ENCODE measurements around the gene LMNB1.

LMNB1 gene

DNA sequence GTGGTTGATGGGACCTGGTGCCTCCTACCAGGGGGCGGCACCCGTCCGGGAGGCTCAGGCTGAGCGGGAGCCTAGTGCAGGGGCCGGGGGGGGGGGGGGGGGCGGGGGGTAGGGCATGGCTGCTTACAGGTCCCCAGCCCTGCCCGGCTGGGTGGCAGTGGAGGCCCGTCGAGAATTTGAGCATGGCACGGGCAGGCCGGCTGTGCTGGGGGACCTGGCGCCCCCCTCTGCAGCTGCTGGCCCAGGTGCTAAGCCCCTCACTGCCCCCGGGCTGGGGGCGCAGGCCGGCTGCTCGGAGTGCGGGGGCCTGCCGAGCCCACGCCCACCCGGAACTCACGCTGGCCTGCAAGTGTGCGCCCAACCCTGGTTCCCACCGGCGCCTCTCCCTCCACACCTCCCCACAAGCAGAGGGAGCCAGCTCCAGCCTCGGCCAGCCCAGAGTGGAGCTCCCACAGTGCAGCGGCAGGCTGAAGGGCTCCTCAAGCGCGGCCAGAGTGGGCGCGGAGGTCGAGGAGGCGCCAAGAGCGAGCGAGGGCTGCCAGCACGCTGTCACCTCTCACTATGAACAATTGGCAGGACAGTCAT lies 77.7 kb downstream of the LMNB1 start:
- no peak for DNase-seq (ENCODE audit: low read depth, low spot score)

DNA sequence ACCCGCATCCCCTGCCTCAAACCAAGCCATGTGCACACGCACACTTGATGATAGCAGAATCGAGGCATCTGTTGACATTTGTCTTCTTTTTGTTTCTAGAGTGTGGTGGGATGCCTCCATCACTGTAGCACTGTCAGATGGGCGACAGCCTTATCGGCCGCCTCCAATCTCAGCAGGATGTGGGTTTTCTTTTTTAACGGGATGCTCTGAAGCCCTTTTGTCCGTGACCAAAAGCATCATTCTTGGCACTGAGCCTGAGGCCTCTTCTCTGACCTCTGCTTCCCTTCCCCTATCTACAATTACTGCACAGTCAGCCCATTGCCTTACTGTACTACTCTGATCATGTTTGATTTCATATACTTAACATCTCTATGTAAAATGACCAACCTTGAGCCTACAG lies 78.3 kb downstream of the LMNB1 start:
- no peak for DNase-seq (ENCODE audit: low read depth, low spot score)
- no peak overlapping the region for H3K27ac ChIP-seq

More for the DNA sequence above, 77.7 kb downstream of the LMNB1 start:
- H3K27ac ChIP-seq = no peak overlapping the region
- H3K9me3 ChIP-seq (ENCODE audit: low read depth, low read length) = no peaks in the 10 kb centered on the region
- TF ChIP-seq FOXP2 (optimal IDR thresholded peaks at IDR 0.05; ENCODE audit: control extremely low read depth, extremely low read length, insufficient read depth) (no peak), EZH2 (IDR thresholded peaks at IDR 0.05) (no peak), POLR2AphosphoS5 (IDR thresholded peaks at IDR 0.05; ENCODE audit: borderline replicate concordance, low read depth, low read length) (no peak)
- no peak overlapping the region for H3K4me3 ChIP-seq
- peaks cover 10% of the 10 kb centered on the region; the same call in 1 of the 2 replicates for H3K36me3 ChIP-seq (ENCODE audit: insufficient read depth, low read length)
- no peak overlapping the region for H3K9ac ChIP-seq (ENCODE audit: insufficient read length)

DNA sequence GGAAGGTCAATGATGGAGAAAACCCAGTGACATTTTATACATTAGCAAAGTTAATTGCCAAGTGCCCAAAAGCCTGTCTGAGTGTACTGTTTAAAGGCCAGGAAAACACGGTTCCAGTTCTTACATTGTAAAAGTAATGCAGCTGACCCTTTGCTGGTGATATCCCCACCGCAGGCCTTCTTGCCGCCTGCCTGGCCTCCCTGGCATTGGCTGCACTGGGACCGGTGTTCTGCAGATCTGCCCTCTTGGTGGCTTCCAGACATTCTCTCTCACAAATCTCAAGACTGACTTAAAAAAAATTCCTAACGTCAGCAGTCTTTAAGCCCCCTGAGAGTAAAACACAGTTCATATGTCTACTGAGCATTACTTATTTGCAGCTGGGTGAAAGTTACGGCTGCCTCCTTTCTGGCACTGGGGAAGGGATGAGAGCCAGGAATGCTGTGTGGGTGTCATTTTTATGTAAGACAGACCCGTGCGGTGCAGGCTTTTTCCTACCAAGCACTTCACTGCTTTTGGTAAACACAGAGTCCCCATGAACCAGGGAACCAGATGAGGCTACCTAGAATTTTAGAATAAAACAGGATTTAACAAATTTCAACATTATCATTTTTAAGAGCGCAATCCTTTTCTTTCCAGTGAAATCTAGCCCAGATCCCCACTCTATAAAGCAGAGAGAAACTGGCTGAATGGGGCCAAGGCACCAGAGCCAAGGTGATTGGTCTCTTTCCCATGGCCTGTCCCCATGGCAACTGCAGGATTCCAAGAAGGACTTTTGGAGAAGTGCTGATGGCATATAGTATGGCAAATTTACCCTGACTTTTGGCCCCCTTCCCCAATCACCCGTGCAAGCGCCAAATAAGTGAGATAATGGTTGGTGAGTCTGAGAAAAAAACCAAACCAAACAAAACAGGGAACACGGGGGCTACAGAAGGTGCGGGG lies 80.8 kb downstream of the LMNB1 start:
- H3K4me3 ChIP-seq = peak overlapping the region; percentile 53
- H3K36me3 ChIP-seq (ENCODE audit: insufficient read depth, low read length) = peaks cover 14% of the 10 kb centered on the region; the same call in 1 of the 2 replicates
- no peak for TF ChIP-seq EZH2 (IDR thresholded peaks at IDR 0.05)
- TF ChIP-seq POLR2AphosphoS5 (IDR thresholded peaks at IDR 0.05; ENCODE audit: borderline replicate concordance, low read depth, low read length) = peak; percentile 26; the same call in 1 of the 2 replicates
- TF ChIP-seq FOXP2 (optimal IDR thresholded peaks at IDR 0.05; ENCODE audit: control extremely low read depth, extremely low read length, insufficient read depth) = no peak
- peak overlapping the region; percentile 41 for H3K9ac ChIP-seq (ENCODE audit: insufficient read length)
- H3K27ac ChIP-seq = peak overlapping the region; percentile 79
- H3K9me3 ChIP-seq (ENCODE audit: low read depth, low read length) = no peaks in the 10 kb centered on the region
- peak; percentile 53 for DNase-seq (ENCODE audit: low read depth, low spot score)

More for the DNA sequence above, 78.3 kb downstream of the LMNB1 start:
- peaks cover 10% of the 10 kb centered on the region; the same call in 1 of the 2 replicates for H3K36me3 ChIP-seq (ENCODE audit: insufficient read depth, low read length)
- H3K9me3 ChIP-seq (ENCODE audit: low read depth, low read length) = no peaks in the 10 kb centered on the region
- TF ChIP-seq FOXP2 (optimal IDR thresholded peaks at IDR 0.05; ENCODE audit: control extremely low read depth, extremely low read length, insufficient read depth) = no peak
- TF ChIP-seq POLR2AphosphoS5 (IDR thresholded peaks at IDR 0.05; ENCODE audit: borderline replicate concordance, low read depth, low read length) = no peak
- no peak for TF ChIP-seq EZH2 (IDR thresholded peaks at IDR 0.05)
- H3K4me3 ChIP-seq = no peak overlapping the region
- no peak overlapping the region for H3K9ac ChIP-seq (ENCODE audit: insufficient read length)

DNA sequence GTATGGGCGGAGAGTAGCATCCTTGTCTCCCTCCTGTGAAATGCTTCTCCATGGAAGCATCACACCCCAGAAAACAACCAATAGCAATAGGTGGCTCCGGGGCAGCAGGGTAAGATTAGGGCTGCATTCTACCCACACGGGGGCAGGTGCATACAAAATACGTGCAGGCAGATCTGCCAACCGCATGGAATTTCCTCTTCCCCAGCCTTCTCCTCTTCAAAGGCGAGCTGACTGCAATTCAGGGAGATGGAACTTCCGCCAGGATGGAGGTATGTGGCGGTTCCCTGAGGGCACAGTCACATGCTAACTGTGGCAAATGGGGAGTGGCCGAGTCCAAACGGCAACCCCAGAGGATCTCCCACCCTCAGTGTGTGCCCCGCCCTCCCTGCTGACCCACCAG lies 81.5 kb downstream of the LMNB1 start:
- no peak overlapping the region for H3K4me3 ChIP-seq
- H3K9ac ChIP-seq (ENCODE audit: insufficient read length) = no peak overlapping the region
- no peaks in the 10 kb centered on the region for H3K9me3 ChIP-seq (ENCODE audit: low read depth, low read length)
- TF ChIP-seq FOXP2 (optimal IDR thresholded peaks at IDR 0.05; ENCODE audit: control extremely low read depth, extremely low read length, insufficient read depth) (no peak), POLR2AphosphoS5 (IDR thresholded peaks at IDR 0.05; ENCODE audit: borderline replicate concordance, low read depth, low read length) (no peak), EZH2 (IDR thresholded peaks at IDR 0.05) (no peak)
- H3K27ac ChIP-seq = no peak overlapping the region
- DNase-seq (ENCODE audit: low read depth, low spot score) = no peak
- peaks cover 17% of the 10 kb centered on the region for H3K36me3 ChIP-seq (ENCODE audit: insufficient read depth, low read length)

DNA sequence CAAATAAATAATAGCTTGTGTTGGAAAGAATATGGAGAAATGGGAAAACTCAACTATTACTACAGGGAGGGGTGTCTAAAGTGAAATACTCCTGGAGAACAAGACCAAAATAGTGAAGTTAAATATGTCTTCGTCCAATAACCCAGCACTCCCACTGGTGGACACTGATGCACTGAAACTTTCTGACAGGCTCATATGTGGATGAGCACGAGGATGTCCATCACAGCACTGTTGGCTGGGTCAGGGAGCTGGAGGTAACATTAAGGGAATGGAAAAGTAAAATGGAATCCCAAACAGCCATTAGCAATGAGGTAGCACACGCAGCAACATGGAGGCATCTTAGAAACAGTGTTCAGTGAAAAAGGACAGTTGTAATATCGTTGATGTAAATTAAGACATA lies 86.5 kb downstream of the LMNB1 start:
- Histone ChIP-seq H3K27ac (no peak overlapping the region), H3K9ac (ENCODE audit: insufficient read length) (no peak overlapping the region), H3K36me3 (ENCODE audit: insufficient read depth, low read length) (peaks cover 23% of the 10 kb centered on the region), H3K9me3 (ENCODE audit: low read depth, low read length) (no peaks in the 10 kb centered on the region), H3K4me3 (no peak overlapping the region)
- no peak for DNase-seq (ENCODE audit: low read depth, low spot score)
- TF ChIP-seq FOXP2 (optimal IDR thresholded peaks at IDR 0.05; ENCODE audit: control extremely low read depth, extremely low read length, insufficient read depth) (no peak), POLR2AphosphoS5 (IDR thresholded peaks at IDR 0.05; ENCODE audit: borderline replicate concordance, low read depth, low read length) (no peak), EZH2 (IDR thresholded peaks at IDR 0.05) (no peak)

DNA sequence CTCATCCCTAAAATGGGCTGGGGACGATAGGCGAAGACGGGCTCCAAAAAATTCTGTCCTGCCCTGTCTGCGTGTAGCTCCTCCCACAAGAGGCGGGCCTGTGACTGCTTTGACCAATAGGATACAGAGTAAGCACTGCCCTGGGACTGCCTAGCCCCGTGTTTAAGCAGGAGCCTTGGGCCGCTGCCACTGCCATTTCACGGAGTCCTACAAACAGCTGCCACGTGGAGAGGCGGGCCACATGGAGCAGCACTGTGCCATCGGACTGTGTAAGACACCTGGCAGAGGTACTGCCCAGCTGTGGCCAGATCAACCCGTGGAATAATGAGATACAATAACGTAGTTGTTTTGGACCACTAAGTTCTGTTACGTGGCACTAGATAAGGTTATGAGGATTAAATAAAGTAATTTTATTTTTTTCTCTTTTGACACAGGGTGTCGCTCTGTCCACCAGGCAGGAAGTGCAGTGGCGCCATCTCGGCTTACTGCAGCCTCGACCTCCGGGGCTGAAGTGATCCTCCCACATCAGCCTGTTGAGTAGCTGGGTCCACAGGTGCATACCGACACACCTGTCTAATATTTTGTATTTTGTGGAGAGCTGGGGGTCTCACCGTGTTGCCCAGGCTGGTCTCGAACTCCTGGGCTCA lies 87.2 kb downstream of the LMNB1 start:
- TF ChIP-seq EZH2 (IDR thresholded peaks at IDR 0.05) = no peak
- no peak for TF ChIP-seq FOXP2 (optimal IDR thresholded peaks at IDR 0.05; ENCODE audit: control extremely low read depth, extremely low read length, insufficient read depth)
- TF ChIP-seq POLR2AphosphoS5 (IDR thresholded peaks at IDR 0.05; ENCODE audit: borderline replicate concordance, low read depth, low read length) = no peak

DNA sequence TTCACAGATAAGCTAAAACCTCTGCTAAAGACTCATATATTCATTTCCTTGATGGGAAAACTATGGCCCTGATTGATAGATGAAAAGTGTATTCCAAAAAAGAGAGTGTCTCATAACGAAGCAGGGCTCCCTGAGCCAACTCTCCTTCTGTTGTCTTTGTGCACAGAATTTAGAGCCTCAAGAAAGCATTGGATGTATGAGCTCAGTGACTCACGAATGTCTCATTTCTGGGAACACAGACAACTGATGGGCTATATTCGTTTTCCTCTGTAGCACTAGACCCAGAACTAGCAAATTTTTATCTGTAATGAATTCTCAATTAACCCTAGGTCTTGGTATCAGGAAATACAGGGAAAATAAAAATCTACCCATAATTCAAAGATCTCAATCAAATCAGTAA lies 88.4 kb downstream of the LMNB1 start:
- no peak for TF ChIP-seq POLR2AphosphoS5 (IDR thresholded peaks at IDR 0.05; ENCODE audit: borderline replicate concordance, low read depth, low read length)
- no peak for TF ChIP-seq EZH2 (IDR thresholded peaks at IDR 0.05)
- TF ChIP-seq FOXP2 (optimal IDR thresholded peaks at IDR 0.05; ENCODE audit: control extremely low read depth, extremely low read length, insufficient read depth) = no peak
- Histone ChIP-seq H3K27ac (no peak overlapping the region), H3K9me3 (ENCODE audit: low read depth, low read length) (no peaks in the 10 kb centered on the region), H3K36me3 (ENCODE audit: insufficient read depth, low read length) (peaks cover 20% of the 10 kb centered on the region), H3K4me3 (no peak overlapping the region), H3K9ac (ENCODE audit: insufficient read length) (no peak overlapping the region)
- no peak for DNase-seq (ENCODE audit: low read depth, low spot score)

More for the DNA sequence above, 87.2 kb downstream of the LMNB1 start:
- no peak overlapping the region for H3K27ac ChIP-seq
- no peak overlapping the region for H3K4me3 ChIP-seq
- no peak for DNase-seq (ENCODE audit: low read depth, low spot score)
- no peaks in the 10 kb centered on the region for H3K9me3 ChIP-seq (ENCODE audit: low read depth, low read length)
- H3K9ac ChIP-seq (ENCODE audit: insufficient read length) = no peak overlapping the region
- H3K36me3 ChIP-seq (ENCODE audit: insufficient read depth, low read length) = peaks cover 20% of the 10 kb centered on the region
